NCI-H1930 (cell line): ENCODE results near the gene MYO10.
A peak's percentile ranks its signal among the peaks of the same experiment; 100 is the strongest.

Experiments
- DNase-seq, 2 experiments: peaks; one replicate each; lab custom pipeline; 2025; lab: John Stamatoyannopoulos, UW

MYO10 gene

DNA sequence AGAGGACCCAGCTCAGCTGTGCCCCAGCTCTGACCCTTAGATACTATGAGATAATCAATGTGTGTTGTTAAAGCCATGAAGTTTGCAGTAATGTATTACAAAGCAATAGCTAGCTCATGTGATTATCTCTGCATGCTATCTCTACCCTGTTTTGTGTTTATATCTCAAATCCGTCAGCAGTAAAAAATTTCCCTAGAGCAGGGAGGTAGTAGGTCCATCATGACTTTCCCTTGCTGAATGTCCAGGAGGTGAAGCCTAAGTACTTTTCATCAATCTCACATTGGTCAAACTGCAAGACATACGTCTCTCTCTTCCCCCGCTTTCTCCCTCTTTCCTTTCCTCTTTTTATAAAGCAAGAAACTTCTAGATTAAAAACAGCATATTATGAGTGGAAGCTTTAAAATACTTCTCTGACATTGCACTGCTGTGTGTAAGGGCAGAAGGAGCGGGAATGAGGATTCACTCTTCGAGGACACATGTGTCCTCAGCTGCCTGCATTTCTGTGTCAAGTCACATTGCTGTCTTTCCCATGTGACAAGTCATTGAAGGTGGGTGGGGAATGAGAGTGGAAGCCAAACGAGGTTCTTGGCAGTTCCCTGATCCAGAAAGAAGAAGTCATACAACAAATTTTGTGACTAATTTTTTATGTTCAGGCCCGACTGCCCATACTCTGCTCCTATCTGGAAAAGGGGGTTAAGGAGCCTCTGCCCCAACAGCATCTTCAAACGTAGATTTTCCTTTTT is 226.2 kb downstream of the MYO10 start:
- no peak for DNase-seq

- DNase-seq: no peak
Observed at GRCh38 chr5:16707869-16708192, 228.3 kb downstream of the MYO10 start.

DNA sequence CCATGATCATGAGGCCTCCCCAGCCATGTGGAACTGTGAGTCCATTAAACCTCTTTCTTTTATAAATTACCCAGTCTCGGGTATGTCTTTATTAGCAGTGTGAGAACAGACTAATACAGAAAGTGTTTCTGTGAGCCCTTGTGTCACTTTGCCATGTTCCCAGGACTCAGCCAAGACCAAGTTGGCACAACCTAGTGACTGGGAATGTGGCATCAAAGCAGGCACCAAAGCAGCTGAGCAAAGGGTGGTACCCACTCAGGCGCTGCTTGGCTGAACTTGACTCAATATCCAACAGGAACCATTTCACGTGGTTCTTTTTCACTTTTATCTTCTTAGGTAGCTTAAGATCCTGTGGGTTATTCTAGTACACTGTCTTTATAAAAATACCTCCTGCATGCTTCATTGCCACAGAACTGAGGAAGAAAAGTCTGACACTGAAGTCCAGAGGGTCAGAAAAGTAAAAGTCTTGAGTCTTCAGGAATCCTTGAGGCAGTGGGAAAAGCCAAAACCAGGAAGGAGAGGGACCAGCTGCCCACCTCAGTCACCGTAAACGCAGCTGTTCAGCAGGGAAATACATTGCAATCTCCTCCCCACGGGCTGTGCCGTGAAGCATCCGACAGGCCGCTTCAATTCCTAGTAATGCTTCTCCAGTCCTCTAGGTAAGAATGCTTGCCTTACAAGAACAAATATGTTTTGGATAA is 228.8 kb downstream of the MYO10 start:
- DNase-seq: no peak

DNA sequence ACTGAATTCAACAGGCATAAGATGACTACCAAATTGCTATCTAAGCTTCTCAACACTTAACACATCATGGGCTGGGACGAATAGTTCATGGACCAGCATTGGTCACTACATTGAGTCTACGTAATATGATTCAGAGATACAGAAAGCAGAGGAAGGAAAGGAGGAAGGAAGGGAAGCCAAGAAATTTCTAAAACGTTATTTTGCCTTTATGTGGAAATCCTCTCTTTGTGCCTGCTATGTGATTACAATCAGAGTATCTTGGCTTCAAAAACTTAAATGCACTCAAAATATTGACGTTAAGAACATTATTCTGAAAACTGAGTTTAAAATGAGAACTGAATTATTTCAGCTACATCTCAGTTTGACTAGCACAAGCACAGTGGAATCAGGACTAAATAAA is 231.1 kb downstream of the MYO10 start:
- DNase-seq: no peak

- no peak for DNase-seq
Observed at GRCh38 chr5:16702964-16703363, 233.1 kb downstream of the MYO10 start.

DNA sequence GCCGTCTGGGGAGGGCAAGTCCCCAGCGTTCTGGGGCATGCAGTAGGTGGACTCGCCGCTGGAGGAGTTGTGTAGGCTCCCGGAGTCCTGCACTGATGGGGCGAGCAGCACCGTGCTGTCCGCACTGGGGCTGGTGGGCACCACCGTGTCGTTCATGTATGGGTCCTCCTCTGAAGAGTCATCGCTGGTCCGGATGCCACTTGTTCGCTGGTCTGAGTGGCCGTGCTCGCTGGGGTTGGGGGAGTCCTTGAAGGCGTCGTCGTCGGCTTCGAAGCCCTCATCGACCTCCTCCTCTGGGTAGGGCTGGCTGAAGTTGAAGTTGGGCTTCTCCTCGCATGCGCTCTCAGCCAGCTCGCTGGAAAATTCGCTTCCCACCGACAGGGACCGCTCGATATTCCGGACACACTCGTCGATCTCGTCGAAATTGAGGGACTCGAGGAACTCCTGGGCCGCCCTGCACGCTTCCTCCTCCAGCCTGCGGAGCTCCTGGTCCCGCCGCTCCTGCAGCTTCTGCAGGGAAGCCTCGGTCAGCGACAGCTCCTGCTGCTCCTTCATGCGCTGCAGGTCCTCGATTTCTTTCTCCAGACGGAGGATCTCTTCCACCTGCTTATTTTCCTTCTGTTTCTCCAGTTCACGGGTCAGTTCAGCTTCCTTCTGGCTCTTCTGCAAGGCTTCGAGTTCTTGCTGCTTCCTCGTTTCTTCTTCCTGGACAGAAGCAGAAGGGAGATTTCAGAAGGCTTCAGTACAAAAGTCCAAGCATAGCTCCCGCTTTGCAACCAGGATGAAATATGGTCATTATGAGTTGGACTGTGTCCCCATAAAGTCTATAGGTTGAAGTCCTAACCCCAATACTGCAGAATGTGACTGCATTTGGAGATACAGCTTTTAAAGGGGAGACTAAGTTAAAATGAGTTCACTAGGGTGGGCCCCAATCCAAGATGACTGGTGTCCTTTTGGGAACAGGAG is 234.7 kb downstream of the MYO10 start:
- DNase-seq: no peak

- no peak for DNase-seq
Observed at GRCh38 chr5:16700081-16700480, 236.0 kb downstream of the MYO10 start.

DNA sequence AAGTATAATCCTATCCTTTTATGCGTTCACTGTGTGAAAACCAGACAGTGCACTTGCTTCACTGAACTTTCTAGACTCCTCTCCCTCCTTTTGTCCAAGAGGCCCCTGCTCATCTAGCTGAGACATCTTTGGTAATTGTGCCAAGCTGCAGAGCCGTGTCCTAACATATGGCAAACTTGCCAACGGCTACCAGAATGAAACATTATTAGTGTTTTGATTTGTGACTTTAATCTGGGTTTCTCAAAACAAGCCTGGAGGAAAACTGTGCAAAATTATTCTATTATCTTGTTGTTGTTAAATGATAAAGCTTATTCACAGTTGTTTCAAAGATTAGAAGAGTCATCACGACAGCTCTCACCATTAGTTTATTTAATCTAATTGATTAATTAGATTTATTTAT is 240.3 kb downstream of the MYO10 start:
- DNase-seq: no peak

GRCh38 chr5:16693879-16694278 is 242.2 kb downstream of the MYO10 start:
- DNase-seq: no peak

DNA sequence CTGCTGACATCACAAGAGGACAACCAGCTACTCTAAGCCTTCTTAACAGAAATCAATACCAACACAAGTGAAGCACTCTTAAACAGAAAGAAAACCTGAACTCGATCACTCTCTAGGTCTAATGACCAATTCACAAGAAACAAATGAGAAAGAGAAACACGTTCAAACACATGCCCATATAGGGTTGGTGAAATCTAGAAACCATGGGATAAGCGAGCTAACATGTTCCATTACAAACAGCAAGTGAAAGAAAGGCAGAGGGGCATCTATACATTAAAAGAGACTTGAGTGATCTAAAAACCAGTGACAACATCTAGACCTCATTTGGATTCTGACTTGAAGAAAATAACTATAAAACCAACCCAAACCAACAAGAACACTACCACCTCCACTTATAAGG is 244.4 kb downstream of the MYO10 start:
- no peak for DNase-seq

DNA sequence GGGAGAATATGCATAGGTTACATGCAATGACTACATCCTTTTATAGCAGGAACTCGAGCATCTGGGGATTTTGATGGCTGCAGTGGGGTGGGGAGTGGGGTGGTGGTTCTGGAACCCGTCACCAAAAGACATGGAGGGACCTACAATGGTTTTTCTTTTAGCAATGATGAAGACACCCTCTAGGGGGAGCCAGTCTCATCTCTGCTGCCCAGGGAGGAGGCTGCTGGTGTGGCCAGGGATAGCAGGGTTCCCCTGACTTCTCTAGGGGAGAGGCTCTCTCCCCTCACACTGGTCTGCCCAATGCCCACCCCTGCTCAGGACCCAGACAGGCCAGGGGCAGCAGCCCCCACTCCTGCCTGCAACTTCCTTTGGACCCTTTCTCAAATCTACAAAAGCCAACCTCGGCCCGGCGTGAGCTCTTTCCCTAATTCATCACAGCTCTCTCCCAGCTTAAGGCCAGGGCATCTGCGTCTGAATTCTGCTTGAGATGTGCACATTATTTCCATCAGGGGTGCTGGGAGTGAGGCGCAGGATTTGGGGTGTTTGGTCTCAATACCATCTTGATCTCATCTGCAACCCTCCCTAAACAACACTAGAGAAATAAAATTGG is 245.7 kb downstream of the MYO10 start:
- DNase-seq: peak; percentile 44 to 64

DNA sequence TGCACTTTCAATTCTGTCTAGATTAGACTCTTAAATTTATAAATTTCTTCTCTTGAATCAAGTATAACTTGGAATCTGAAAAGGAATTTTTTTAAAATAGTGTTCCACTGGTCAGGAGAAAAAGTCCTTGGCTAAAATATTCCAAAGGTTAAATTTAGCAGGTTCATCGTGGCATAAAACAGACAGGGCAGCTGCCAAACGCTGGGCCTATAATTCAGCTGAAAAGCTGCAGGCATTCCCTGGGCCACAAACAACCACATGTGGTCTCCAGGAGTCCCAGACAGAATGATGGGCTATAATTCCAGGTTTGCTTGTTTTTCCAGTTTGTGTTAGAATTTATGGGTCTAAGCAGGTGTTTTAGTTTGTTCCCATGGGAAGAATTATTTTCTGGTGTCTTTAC is 248.2 kb downstream of the MYO10 start:
- DNase-seq: no peak

GRCh38 chr5:16685069-16685468 is 251.0 kb downstream of the MYO10 start:
- DNase-seq: no peak

- no peak for DNase-seq
Observed at GRCh38 chr5:16681876-16682275, 254.2 kb downstream of the MYO10 start.

DNA sequence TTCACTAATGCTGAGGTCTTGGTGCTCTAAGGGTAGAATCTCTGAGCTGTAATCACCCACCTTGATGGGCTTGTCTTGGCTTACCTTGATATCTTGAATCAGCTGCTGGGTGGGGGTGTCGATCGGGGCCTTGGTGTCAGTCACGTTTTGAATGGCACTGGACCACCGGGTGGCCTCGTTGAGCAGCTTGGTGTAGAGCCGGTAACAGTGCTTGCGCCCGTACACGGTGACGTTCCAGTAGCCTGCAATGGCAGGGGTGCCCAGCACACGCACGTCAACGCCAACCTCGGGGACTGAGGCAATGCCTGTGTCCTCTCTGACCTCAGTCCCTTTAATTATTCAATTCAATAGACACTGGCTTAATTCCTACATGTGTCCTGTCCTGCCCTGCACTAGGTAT is 256.2 kb downstream of the MYO10 start:
- DNase-seq: no peak

- no peak for DNase-seq
Observed at GRCh38 chr5:16679190-16679589, 256.9 kb downstream of the MYO10 start.

DNA sequence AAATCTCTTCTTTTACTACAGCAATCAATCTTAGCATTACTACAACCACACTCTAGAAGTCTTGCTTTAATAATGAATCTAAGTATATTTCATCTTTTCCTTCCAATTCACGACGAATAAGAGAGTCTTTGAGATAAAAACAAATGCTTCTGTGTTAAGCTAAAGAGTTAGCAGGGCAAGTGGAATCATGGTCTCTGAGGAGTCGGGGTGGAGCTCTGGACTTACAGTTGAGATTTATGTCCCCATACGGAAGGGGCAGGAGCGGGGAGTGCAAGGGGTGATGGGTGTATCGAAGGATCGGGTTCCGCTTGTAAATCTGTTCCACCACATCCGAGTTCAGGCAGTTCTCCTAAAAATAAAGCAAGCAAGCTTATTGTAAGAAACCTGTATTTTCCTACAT is 260.3 kb downstream of the MYO10 start:
- no peak for DNase-seq

- no peak for DNase-seq
Observed at GRCh38 chr5:16674750-16675149, 261.3 kb downstream of the MYO10 start.

GRCh38 chr5:16673241-16674201 is 262.6 kb downstream of the MYO10 start:
- DNase-seq: no peak

DNA sequence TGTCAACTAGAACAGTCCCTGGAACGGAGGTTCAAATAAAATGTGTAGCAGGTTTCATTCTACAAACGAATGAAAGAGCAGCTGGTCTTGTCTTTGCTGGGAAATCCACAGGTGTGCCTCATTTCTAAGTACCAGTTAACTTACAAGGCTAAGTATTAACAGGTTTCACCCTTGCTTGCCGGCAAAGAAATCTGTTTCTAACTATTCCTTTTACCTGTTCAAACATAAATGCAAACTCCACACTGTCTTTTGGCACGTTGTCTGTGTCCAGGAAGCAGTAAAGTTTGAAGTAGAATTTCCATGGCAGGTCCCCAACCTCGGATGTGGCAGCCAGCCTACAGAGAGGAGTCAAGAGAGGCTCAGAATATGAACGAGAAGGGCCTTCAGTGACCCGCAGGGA is 264.9 kb downstream of the MYO10 start:
- no peak for DNase-seq

DNA sequence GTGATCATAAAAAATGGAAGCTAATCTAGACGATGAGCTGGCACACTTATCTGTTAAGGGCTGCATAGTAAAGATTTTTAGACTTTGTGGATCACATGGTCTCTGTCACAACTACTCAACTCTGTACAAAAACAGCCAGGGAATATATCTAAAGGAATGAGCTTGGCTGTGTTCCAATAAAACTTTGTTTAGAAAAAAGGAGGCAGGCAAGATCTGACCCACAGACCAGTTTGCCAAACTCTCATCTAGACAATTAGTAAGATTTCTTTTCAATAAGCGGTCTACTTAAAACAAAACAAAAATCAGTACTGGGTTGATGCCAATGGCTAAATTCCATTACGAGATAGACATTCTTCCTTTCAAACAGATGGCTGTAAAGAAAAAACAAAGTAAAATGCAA is 266.3 kb downstream of the MYO10 start:
- DNase-seq: no peak
